H9 (cell line): Measurements from ENCODE around the gene PIGM. TPM values are rescaled to one million over a fixed set of nuclear protein-coding genes. Genes with fewer than 3 reads are reported as not detected.

ENCODE experiments used
- DNase-seq: peaks from one replicate; pipeline ENCODE4 v3.0.0-alpha.2; 2017
- H2AFZ ChIP-seq: one replicate; pipeline ENCODE4 v1.6.1; 2013; ENCODE audit warnings: mild to moderate bottlenecking, low read length, control low read depth, moderate library complexity
- H2AK5ac ChIP-seq: 2 replicates; pipeline ENCODE4 v1.6.1; 2013; ENCODE audit warnings: low read length, control low read depth, mixed read lengths; ENCODE audit not compliant: insufficient read length
- H2BK120ac ChIP-seq: one replicate; pipeline ENCODE4 v1.6.1; 2013; ENCODE audit warnings: low read depth, mild to moderate bottlenecking, low read length, control low read depth, inconsistent platforms; ENCODE audit not compliant: poor library complexity, severe bottlenecking
- H2BK12ac ChIP-seq: 2 replicates; pipeline ENCODE4 v1.6.1; 2013; ENCODE audit warnings: low read length, control low read depth, mixed read lengths, low read depth; ENCODE audit not compliant: insufficient read length
- H2BK15ac ChIP-seq: 2 replicates; pipeline ENCODE4 v1.6.1; 2013; ENCODE audit warnings: low read depth, low read length, control low read depth
- H2BK20ac ChIP-seq: one replicate; pipeline ENCODE4 v1.6.1; 2013; ENCODE audit warnings: low read depth, mild to moderate bottlenecking, low read length, control low read depth, inconsistent platforms; ENCODE audit not compliant: poor library complexity, severe bottlenecking
- H2BK5ac ChIP-seq: 2 replicates; pipeline ENCODE4 v1.6.1; 2013; ENCODE audit warnings: low read length, control low read depth, mixed read lengths; ENCODE audit not compliant: insufficient read length
- H3K14ac ChIP-seq: 2 replicates; pipeline ENCODE4 v1.6.1; 2013; ENCODE audit warnings: low read length, control low read depth; ENCODE audit not compliant: insufficient read depth
- H3K18ac ChIP-seq: 2 replicates; pipeline ENCODE4 v1.6.1; 2013; ENCODE audit warnings: low read depth, mild to moderate bottlenecking, mixed read lengths, low read length, control low read depth; ENCODE audit not compliant: insufficient read length
- H3K23ac ChIP-seq: 2 replicates; pipeline ENCODE4 v1.6.1; 2013; ENCODE audit warnings: low read length, control low read depth, mixed read lengths, low read depth; ENCODE audit not compliant: insufficient read length
- H3K23me2 ChIP-seq: 2 replicates; pipeline ENCODE4 v1.6.1; 2013; ENCODE audit warnings: low read depth, mild to moderate bottlenecking, mixed read lengths, low read length, control low read depth; ENCODE audit not compliant: insufficient read length, poor library complexity, severe bottlenecking
- H3K27ac ChIP-seq: 2 replicates; pipeline ENCODE4 v1.5.1; 2013; ENCODE audit warnings: low read length, control low read depth, mixed read lengths, low read depth; ENCODE audit not compliant: insufficient read length
- H3K27me3 ChIP-seq: 2 replicates; pipeline ENCODE4 v1.6.1; 2013; ENCODE audit warnings: low read length, control low read depth, inconsistent platforms; ENCODE audit not compliant: insufficient read depth
- H3K4ac ChIP-seq: 2 replicates; pipeline ENCODE4 v1.6.1; 2013; ENCODE audit warnings: low read depth, mild to moderate bottlenecking, control low read depth, inconsistent platforms, low read length, moderate library complexity
- H3K4me1 ChIP-seq: 2 replicates; pipeline ENCODE4 v1.6.1; 2013; ENCODE audit warnings: low read length, control low read depth, inconsistent platforms; ENCODE audit not compliant: insufficient read depth
- H3K4me2 ChIP-seq: 2 replicates; pipeline ENCODE4 v1.6.1; 2013; ENCODE audit warnings: low read length, control low read depth, mixed read lengths; ENCODE audit not compliant: insufficient read length, insufficient read depth
- H3K56ac ChIP-seq: 2 replicates; pipeline ENCODE4 v1.6.1; 2013; ENCODE audit warnings: low read depth, mild to moderate bottlenecking, mixed read lengths, low read length, control low read depth; ENCODE audit not compliant: insufficient read length
- H3K79me1 ChIP-seq: 2 replicates; pipeline ENCODE4 v1.6.1; 2013; ENCODE audit warnings: low read depth, mild to moderate bottlenecking, moderate library complexity, low read length, control low read depth, inconsistent platforms; ENCODE audit not compliant: insufficient read depth, poor library complexity, severe bottlenecking
- H3K79me2 ChIP-seq: 2 replicates; pipeline ENCODE4 v1.6.1; 2013; ENCODE audit warnings: low read length, control low read depth, inconsistent platforms; ENCODE audit not compliant: insufficient read depth
- H3K9ac ChIP-seq: 2 replicates; pipeline ENCODE4 v1.6.1; 2013; ENCODE audit warnings: low read length, control low read depth, mixed read lengths; ENCODE audit not compliant: insufficient read length; ENCODE audit errors: extremely low read depth
- H3K9me3 ChIP-seq: one replicate; pipeline ENCODE4 v1.6.1; 2013; ENCODE audit warnings: low read depth, low read length, inconsistent platforms; ENCODE audit not compliant: control insufficient read depth
- H3T11ph ChIP-seq: one replicate; pipeline ENCODE4 v1.6.1; 2013; ENCODE audit warnings: mild to moderate bottlenecking, low read length, control low read depth, inconsistent platforms
- H4K20me1 ChIP-seq: one replicate; pipeline ENCODE4 v1.6.1; 2013; ENCODE audit not compliant: control insufficient read depth, insufficient read length, insufficient read depth
- H4K5ac ChIP-seq: 2 replicates; pipeline ENCODE4 v1.6.1; 2013; ENCODE audit warnings: low read depth, mild to moderate bottlenecking, mixed read lengths, low read length, control low read depth; ENCODE audit not compliant: insufficient read length
- H4K8ac ChIP-seq: replicated peaks from 2 replicates; pipeline ENCODE4 v1.6.1; 2013; ENCODE audit warnings: low read length, control low read depth, mixed read lengths, low read depth; ENCODE audit not compliant: insufficient read length
- H4K91ac ChIP-seq: 2 replicates; pipeline ENCODE4 v1.6.1; 2013; ENCODE audit warnings: low read depth, mild to moderate bottlenecking, moderate library complexity, mixed read lengths, low read length, control low read depth; ENCODE audit not compliant: insufficient read length
- H3K27ac Mint-ChIP-seq, 3 experiments: 2 replicates in 2 of 3; 3 replicates in 1 of 3; pipeline ENCODE4 v1.8.0; 2020 to 2021; ENCODE audit warnings: mixed read lengths in 3 of 3, mild to moderate bottlenecking in 1 of 3, moderate library complexity in 1 of 3
- H3K27me3 Mint-ChIP-seq: 2 replicates; pipeline ENCODE4 v1.8.0; 2021; ENCODE audit warnings: low read depth, mild to moderate bottlenecking, moderate library complexity, mixed read lengths
- H3K36me3 Mint-ChIP-seq, 3 experiments: 2 replicates in 2 of 3; 3 replicates in 1 of 3; pipeline ENCODE4 v1.8.0; 2020 to 2021; ENCODE audit warnings: low read depth in 3 of 3, mixed read lengths in 3 of 3; ENCODE audit not compliant: insufficient read depth in 1 of 3
- H3K4me1 Mint-ChIP-seq, 2 experiments: 2 replicates each; pipeline ENCODE4 v1.8.0; 2020; ENCODE audit warnings: mixed read lengths in 2 of 2
- H3K4me3 Mint-ChIP-seq, 2 experiments: 2 replicates in 1 of 2; 3 replicates in 1 of 2; pipeline ENCODE4 v1.8.0; 2020 to 2021; ENCODE audit warnings: mild to moderate bottlenecking in 2 of 2, mixed read lengths in 2 of 2, moderate library complexity in 1 of 2
- H3K9me3 Mint-ChIP-seq, 2 experiments: 2 replicates in 1 of 2; 3 replicates in 1 of 2; pipeline ENCODE4 v1.8.0; 2020; ENCODE audit warnings: mild to moderate bottlenecking in 2 of 2, mixed read lengths in 2 of 2, moderate library complexity in 1 of 2
- CTCF ChIP-seq: fragments of 200-600 bp; sonication (generic); conservative IDR thresholded peaks from 3 replicates; pipeline ENCODE4 v1.8.0; 2021; ENCODE audit warnings: antibody characterized with exemption, mild to moderate bottlenecking
- total RNA-seq: library from RNA; stranded (reverse); gene quantifications from 2 replicates; pipeline ENCODE4 v1.2.1, GENCODE V29; 2021

The PIGM gene
- total RNA-seq, 1 experiment from 2014 or later = 5.9 TPM

GRCh38 chr1:160028426-160028825 is 3.4 kb downstream of the PIGM start:
- Histone ChIP-seq H4K91ac (no peak overlapping the region), H3K18ac (no peak overlapping the region), H3T11ph (no peak overlapping the region), H2BK120ac (no peak overlapping the region), H3K23ac (no peak overlapping the region), H4K20me1 (no peaks in the 10 kb centered on the region), H2BK15ac (no peak overlapping the region), H3K56ac (no peak overlapping the region), H3K4ac (no peak overlapping the region), H2BK5ac (no peak overlapping the region), H3K14ac (no peak overlapping the region), H3K23me2 (peaks cover 9% of the 10 kb centered on the region), H3K9ac (no peak overlapping the region), H4K5ac (no peak overlapping the region), H4K8ac (no peak overlapping the region), H3K27me3 (no peaks in the 10 kb centered on the region), H3K79me2 (peaks cover 4% of the 10 kb centered on the region; the same call in 1 of the 2 replicates), H3K4me1 (no peaks in the 10 kb centered on the region), H3K27ac (no peak overlapping the region), H3K9me3 (no peaks in the 10 kb centered on the region), H2AK5ac (no peak overlapping the region), H3K4me2 (no peak overlapping the region), H2BK12ac (no peak overlapping the region), H3K79me1 (no peaks in the 10 kb centered on the region), H2BK20ac (no peak overlapping the region), H2AFZ (no peak overlapping the region)
- Mint-ChIP-seq H3K27me3 (peaks cover 3% of the 10 kb centered on the region), H3K9me3 (no peaks in the 10 kb centered on the region), H3K4me1 (peaks cover 15 to 20% of the 10 kb centered on the region in 2 experiments), H3K36me3 (peaks cover 0 to 3% (median 0%) of the 10 kb centered on the region in 3 experiments; a peak in 1 of 7 replicates), H3K27ac (no peak overlapping the region), H3K4me3 (no peak overlapping the region)
- no peak for DNase-seq
- TF ChIP-seq CTCF = no peak
